Transverse colon (tissue), 4 donors: ENCODE data around the gene TLX1.

Experiments used
- EP300 ChIP-seq: sonication (generic); formaldehyde crosslinking; IDR thresholded peaks from one replicate; pipeline ENCODE4 v1.6.1; 2017; ENCODE audit warnings: antibody characterized with exemption, low read depth
- POLR2A ChIP-seq: fragments of 450-650 bp; IDR thresholded peaks from one replicate; pipeline ENCODE4 v1.6.1; 2016; ENCODE audit warnings: antibody characterized with exemption, mild to moderate bottlenecking, moderate library complexity
- POLR2AphosphoS5 ChIP-seq, 3 donors: sonication (generic); formaldehyde crosslinking; IDR thresholded peaks; one replicate each; pipeline ENCODE4 v1.6.1; 2016; ENCODE audit warnings: antibody characterized with exemption in 3 of 3
- TF ChIP-seq, protein P1 (sequence below), 5 experiments: fragments of 200-600 bp in 3 of 5; fragments of 450-650 bp in 2 of 5; sonication (generic) in 3 of 5; IDR thresholded peaks; 1 replicate in 2 of 5; 2 replicates in 3 of 5; pipeline ENCODE4 v1.5.1; 2016 to 2017; ENCODE audit warnings: antibody characterized with exemption in 5 of 5, inconsistent platforms in 3 of 5, mild to moderate bottlenecking in 2 of 5, moderate library complexity in 1 of 5

- TF ChIP-seq, protein P1, sequence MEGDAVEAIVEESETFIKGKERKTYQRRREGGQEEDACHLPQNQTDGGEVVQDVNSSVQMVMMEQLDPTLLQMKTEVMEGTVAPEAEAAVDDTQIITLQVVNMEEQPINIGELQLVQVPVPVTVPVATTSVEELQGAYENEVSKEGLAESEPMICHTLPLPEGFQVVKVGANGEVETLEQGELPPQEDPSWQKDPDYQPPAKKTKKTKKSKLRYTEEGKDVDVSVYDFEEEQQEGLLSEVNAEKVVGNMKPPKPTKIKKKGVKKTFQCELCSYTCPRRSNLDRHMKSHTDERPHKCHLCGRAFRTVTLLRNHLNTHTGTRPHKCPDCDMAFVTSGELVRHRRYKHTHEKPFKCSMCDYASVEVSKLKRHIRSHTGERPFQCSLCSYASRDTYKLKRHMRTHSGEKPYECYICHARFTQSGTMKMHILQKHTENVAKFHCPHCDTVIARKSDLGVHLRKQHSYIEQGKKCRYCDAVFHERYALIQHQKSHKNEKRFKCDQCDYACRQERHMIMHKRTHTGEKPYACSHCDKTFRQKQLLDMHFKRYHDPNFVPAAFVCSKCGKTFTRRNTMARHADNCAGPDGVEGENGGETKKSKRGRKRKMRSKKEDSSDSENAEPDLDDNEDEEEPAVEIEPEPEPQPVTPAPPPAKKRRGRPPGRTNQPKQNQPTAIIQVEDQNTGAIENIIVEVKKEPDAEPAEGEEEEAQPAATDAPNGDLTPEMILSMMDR (IDR thresholded peaks at IDR 0.05) = no peak
- TF ChIP-seq POLR2A (no peak), POLR2AphosphoS5 (IDR thresholded peaks at IDR 0.05) (no peak), EP300 (no peak)
Measured at GRCh38 chr10:101172741-101173140, 41.6 kb downstream of the TLX1 start.
